OCI-LY1 (cell line): ENCODE measurements around the gene ADGRV1.

ENCODE experiments used
- CTCF ChIP-seq: fragments of 200-600 bp; sonication (generic), shearing (Covaris generic); IDR thresholded peaks from 2 replicates; pipeline ENCODE4 v1.5.1; 2017; ENCODE audit warnings: mild to moderate bottlenecking, antibody characterized with exemption, low read length, moderate library complexity, mixed read lengths
- EZH2 ChIP-seq: fragments of 200-600 bp; sonication (generic), shearing (Covaris generic); IDR thresholded peaks from 2 replicates; pipeline ENCODE4 v1.8.0; 2017; ENCODE audit warnings: borderline replicate concordance, mixed run types, mild to moderate bottlenecking, antibody characterized with exemption, low read length, moderate library complexity, mixed read lengths

- no peak for TF ChIP-seq CTCF
- TF ChIP-seq EZH2: no peak
Measured at GRCh38 chr5:91133183-91133582, 574.6 kb downstream of the ADGRV1 start.
